ENCODE results near the gene DMC1. TPM values are rescaled to one million over a fixed set of nuclear protein-coding genes. Genes with fewer than 3 reads are reported as not detected.

Gene DMC1
- total RNA-seq, 1 donor from 2014 or later = 1.1 TPM

DNA sequence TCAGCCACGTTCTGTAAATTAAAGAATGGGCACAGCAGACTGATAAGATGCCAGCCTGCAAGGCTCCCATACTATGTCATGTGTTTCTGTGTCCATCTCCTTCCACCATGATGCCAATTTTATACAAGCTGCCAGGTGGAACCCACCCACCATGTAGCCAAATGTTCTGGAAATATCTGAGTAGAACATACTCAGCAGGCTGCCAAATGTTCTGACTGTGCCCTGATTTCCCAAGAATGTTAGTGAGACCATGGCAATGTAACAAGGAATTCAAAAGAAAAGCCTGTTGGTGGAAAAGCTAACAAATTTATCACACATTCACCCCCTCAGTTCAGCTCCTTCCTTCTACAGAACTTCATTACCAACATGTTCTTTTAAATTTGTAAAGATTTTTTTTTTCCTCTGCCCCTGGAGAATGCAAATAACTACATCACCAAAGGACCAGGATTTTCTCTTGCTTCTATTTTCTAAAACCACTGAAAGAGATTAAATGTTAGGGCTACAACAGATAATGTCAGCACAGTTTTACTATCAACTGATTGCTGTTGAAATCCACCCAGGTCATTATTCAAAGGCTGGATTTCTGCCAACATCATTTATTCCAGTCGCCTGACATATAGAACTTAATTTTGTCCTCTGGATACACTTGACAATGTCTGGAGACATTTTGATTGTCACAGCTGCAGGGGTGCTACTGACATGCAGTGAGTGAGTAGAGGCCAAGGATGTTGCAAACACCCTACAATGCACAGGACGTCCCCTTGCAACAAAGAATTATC is 3.1 kb downstream of the DMC1 start:
- ATAC-seq = no peak

DNA sequence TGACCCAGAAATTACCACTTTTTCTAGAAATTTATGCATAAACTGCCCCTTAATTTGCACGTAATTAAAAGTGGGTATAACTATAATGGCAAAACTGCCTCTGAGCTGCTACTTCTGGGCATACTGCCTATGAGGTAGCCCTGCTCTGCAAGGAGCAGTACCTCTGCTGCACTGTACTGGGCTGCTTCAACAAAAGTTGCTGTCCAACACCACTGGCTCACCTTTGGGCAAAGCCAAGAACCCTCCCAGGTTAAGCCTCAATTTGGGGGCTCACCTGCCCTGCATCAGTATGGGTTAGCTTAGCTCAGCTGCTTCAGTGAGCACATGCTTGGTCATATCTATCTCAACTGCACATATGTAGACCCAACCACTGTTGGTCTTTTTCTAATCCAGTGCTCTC is 4.5 kb downstream of the DMC1 start:
- no peak for ATAC-seq

DNA sequence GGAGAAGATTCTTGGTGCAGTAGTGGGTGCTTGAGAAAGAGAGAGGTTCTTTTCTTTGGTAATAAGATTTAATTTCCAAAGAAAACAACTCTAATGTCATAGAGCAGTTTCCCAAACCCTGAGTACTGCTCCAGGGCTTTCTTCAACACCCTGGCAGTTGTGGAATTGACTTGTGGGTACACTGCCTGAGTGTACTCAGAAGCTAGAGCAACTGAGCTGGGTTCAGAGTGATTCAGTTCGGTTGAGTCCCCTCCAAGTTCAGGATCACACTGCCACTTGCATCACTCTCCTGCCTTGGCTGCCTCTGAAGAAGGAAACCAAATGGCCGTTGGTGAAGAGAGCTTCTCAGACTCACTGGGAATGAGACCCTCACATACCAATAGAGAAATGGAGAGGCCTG is 5.3 kb downstream of the DMC1 start:
- no peak for ATAC-seq

DNA sequence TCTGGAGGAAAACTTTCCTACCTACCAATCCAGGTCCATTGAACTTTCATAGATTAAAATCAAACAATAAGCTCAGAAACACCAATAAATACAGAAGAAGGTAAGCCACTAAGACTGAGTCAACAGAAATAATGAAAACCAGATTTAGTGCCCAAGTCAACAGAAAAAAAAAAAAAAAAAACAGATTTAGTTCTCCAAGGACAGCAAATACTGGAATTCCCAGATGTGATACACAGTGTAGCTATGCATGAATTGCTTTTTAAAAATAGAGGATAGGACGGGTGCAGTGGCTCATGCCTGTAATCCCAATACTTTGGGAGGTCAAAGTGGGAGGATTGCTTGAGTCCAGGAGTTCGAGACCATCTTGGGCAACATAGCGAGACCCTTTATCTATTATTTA is 15.7 kb downstream of the DMC1 start:
- ATAC-seq = no peak

DNA sequence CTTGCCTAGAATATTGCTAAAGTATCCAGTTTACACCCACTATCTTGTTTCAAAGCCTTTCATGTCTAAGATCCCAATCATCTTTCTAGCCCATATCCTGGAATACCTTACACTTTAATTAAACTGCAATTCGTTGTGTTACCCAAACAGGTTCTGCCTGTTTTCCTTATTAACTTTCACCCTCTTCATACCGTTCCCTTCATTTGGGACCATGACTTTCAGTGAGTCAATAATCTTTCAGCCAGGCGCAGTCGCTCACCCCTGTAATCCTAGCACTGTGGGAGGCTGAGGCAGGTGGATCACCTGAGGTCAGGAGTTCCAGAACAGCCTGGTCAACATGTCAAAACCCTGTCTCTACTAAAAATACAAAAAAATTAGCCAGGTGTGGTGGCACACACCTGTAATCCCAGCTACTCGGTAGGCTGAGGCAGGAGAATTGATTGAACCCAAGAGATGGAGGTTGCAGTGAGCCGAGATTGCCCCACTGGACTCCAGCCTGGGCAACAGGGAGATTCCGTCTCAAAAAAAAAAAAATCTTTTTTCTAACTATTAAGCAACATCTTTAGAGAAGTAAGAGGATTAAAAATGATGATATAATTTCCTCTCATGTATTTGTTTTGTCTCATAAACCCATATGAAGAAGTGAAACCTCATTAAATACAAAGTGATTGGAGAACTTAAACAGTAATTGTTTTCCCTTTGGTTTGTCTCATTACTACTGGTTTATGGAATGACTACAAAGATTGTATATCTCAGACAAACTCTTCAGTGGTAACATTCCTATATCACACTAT is 20.7 kb downstream of the DMC1 start:
- ATAC-seq = peak; percentile 94

DNA sequence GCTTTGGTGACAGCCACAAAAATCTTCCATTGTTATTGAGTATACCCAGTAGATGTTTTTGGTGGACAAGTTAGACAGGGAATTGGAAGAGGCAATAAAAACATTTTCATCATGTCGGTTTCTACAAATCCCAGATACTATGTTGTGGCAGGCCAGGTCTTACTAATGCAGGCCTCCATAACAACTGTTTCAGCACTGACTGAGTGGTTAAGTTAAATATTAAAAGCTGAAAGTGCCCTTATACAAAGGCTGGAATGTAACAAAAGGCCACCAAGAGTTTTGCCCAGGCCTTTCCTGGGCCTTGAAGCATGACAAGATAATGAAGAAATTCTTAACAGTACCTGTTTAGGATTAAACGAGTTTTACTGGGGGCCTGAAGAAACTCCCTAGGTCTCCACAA is 29.3 kb downstream of the DMC1 start:
- no peak for ATAC-seq

DNA sequence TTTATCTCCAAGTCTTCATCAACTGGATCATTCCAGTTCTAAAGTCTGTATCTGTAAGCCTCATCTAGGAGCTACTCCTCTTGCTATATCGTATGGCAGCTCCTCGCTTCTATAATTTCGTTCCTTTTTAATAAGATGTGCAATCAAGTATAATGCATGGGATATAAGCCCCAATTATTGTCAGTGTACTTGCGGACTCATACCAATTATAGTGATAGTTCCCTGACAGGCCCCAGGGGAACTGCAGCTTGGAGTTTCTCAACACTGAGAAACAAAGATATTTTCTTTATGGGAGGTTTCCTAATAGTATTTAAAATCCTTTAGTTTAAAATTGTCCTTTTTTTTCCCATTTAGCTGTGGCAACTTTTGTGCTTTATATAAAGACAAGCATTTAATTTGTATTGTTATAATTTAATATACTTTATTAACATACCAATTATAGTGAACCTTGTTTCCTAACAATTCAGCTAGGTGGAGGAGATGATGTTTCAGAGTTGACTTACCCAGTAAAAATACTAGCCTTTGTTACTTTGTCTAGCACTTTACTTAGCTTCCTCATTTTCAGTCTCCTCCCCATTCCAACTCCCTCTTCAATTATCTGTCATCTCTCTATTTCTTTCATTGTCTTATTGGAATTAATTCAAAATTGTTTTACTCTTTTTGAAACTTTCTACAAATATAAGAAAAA is 38.6 kb downstream of the DMC1 start:
- no peak for ATAC-seq

DNA sequence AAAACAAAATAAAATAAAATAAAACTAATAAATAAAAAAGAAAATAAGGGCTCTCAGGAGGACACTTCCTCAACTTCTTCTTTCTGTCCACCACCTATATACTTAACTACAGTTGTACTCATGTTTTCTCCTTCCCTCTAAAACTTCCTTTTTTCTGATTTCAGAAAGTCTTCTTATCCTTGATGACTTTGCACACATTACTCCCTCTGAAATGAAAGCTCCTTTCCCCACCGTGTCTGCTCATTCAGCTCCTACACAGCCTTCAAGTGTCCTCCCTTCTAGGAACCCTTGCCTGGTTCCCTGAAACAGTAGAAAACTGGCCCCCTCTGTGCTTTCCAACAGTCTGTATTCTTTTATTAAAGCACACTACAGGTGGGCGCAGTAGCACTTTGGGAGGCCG is 45.6 kb downstream of the DMC1 start:
- ATAC-seq = no peak

DNA sequence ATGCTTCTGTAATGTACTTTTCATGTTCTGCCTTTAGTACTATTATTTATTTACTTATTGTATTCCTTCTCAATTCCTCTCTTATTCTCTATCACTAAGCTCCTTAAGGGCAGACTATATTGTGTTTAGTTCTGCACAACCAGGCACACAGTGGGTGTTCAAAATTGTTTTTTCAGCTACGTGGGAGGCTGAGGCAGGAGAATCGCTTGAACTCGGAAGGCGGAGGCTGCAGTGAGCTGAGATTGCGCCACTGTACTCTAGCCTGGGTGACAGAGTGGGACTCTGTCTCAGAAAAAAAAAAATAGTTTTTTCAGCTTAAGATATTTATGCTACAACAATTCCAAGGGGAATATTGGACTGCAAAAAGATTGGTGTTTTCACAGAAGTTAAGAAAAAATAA is 46.5 kb downstream of the DMC1 start:
- ATAC-seq = no peak

DNA sequence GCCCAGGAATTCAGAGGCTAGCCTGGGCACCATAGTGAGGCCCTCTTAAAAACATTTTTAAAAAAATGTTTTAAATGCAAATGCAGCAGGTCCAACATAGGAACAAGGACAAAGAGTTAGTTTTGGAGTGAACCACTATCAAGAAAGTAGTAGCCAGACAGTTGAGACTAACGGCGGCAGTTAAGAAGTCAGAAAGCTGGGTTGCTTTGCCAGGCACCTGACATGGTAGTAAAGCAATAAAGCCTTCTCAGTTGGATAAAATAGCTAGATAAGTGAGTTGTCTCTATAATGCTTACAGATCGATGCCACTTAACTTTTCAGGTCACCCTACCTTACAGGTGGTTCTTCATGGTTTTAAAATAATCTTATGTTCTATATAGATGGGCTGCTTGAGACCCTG is 47.0 kb downstream of the DMC1 start:
- no peak for ATAC-seq

DNA sequence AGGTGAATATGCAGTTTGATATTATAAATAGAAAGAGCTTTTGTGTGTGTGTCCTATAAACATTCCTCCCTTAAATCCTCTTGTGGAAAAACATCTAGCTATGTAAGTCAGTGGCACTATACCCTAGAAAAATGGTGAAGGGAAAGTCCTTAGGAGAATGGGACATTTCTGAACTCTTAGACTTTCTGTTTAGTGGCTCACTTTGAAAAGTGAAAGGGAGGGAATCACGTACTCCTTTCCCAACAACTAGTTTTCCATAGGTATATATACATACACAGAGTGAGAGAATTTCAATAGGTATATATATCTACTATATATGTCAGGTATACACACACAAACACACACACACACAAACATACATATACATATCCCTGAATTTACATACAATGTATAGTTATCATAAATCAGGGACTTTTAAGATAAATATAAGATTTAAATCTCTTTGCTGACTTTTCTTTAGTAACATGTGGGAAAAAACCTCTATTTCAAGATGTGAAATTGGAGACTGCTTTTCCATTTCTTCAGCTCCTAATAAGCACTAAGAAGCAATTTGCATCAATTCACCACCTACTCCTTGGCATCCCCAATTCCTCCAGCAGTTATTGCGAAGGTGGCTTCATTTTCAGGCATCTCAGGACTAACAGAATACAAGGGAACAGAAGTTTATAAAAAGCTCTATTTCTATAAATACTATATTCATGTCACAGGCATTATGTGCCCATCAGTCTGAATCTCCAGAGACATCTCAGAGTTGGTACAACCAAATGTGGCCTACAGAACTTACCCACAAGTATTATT is 50.3 kb downstream of the DMC1 start:
- ATAC-seq = no peak

DNA sequence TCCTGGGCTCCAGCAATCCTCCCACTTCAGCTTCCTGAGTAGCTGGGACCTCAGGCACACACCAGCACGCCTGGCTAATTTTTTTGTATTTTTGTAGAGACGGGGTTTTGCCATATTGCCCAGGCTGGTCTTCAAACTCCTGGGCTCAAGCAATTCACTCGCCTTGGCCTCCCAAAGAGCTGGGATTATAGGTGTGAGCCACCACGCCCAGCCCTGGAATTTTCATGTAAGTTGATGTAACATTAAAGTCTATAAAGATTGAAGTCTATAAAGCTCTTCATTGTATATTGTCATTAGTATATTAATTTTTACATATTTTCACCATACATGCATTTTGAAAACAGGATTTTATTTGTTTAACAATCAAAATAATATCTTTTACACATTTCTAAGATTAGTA is 51.4 kb downstream of the DMC1 start:
- no peak for ATAC-seq

DNA sequence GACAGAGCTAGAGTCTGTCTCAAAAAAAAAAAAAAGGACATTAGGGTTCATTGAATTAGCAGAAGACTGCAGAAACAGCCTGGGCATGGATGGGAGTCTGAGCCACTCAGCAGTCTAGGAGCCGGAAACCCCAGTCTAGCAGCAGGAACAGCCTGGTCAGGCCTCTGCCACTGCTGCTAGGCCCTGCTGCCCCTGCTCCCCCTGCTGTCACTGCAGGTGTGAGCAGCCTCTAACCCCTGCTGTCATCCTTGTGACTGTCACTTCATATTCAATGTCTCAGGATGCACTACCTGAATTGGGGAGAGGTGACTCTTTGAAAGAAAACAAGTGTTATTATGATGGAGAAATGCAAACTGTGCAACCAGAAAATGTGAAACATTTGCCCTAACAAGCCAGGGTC is 56.9 kb downstream of the DMC1 start:
- peak; percentile 62 for ATAC-seq

DNA sequence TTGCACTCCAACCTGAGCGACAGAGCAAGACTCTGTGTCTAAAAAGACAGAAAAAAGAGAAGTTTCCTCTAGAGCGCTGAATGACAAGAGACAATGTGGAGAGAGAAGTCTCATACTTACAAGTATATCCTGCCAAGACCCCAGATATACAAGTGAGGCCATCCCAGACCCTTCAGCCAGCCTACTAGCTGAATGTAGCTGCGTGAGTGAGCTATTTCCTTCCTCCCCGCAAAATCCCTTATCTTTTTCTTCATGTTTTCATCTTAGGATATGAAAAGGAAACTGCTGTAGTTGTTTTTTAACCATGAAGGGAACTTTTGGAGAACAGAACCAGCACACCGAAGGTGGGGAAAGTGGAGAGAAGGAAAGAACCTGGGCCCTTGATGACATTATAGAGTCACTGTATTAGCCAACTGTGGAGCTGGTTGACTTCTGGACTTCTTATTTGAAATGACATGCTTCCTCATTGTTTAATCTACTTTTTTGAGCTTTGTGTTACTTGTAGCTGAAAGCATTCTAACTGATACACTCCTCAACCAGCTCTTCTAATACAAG is 59.5 kb downstream of the DMC1 start:
- ATAC-seq = no peak

DNA sequence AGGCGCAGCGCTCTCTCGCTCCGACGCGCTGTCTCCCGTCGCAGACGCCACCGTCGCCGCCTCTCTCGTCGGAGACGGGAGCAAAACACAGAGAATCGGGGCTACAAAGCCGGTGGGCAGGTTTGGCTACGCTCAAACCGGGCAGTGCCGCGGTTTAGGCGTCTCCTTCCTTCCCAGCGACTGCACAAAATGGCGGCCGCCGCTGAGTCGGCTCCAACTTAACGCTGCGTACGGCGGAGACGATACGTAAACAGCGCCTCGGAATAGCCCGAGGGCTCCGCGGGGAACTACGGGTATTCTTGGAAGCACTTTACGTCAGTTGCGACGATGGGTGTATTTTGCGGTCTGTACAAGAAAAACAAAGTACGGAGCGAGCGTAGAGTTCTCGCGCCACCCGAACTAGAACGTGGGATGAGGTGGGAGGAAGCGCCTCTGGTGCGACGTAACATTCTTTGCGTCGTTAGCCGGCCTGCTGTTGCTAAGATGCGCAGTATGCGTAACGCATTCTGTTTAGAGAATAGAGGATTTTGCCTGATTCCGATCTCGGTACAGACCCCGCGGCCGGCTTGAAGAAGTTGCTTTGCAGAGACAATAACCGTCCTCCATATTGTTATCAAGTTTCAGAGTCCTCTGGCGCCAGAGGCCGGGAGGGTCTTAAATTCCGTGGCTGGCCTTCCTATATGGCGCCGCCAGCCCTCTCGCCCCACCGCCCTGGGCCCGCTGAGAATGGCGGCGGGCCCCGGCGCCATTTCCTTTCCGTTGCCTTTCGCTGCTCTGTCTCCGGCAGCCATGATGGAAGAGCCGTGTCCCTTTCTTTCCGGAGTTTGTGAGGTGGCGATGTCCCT is 63.6 kb downstream of the DMC1 start, which contains the start of gene DDX17:
TSS of gene DDX17 (minus strand) at position 194 of the 845 bp plus-strand sequence.
- ATAC-seq = peak; percentile 93

DNA sequence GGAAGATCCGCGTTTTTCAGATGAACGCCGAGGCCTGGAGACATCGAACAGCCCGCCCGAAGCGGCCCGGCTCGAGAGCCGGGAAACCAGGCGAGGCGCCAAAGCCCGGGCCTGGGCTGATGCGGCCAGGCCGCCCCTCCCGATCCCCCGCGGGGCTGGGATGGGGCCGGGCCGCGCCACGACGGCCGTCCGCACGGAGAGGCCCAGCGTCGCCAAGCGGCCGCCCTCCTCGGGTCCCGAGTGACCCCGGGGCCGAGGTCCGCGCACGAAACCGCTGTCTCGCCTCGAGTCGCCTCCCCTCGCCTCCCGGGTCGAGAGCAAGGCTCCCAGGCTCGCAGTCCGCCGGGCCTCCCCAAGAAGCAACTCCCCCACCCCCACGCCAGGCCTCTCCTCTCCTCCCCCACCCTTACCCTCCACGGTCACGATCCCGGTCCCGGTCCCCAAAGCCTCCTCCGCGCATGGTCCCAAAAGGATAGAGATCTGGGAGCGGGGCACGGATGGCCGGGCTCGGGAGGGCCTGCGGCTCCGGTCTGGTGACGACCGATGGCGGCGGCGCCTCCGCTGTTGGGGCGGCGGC is 64.4 kb downstream of the DMC1 start:
- peak; percentile 68 for ATAC-seq

DNA sequence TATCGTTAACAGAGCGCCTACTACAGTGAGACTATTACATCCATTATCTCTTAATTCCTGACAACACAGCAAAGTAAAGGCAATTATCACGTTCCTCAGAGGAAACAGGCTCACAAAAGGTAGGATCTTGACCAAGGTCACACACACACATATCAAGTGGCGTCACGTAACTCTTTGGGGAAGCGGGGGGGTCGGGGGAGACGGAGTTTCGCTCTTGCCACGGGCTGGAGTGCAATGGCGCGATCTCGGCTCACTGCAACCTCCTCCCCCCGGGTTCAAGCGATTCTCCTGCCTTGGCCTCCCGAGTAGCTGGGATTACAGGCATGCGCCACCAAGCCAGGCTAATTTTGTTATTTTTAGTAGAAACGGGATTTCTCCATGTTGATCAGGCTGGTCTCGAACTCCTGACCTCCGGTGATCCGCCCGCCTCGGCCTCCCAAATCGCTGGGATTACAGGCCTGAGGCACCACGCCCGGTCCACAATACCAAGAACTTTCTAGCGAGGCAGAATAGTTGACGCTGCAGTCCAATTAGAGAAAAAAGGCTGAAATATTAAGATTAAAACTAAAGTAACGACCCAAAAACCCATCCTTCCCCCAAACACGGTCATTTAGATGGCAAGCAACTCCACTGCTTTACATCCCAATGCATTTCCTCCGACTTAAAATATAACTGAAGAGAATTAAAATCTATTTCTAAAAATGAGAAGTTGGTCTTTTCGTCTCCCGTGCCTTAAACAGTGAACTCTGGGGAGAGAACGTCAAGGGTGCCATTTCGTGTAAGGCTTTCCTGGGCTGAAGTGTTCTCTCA is 65.0 kb downstream of the DMC1 start:
- no peak for ATAC-seq

DNA sequence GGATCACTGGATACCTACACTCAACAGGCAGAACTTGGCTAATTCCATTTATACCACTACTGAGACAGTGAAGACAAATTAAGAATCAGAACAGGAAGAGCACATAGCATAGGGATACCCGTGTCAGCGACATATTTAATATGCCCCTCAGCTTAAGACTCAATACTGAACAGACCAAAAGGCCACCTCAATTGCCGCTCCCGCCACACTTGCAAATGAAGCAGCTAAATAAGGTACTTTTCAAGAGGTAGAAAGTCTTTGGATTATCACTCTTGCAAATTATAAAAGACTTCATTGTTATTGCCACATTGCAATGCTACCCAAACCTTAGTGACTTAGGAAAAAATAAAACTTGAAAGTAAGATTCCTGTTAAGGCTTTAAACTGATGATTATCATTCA is 67.0 kb downstream of the DMC1 start:
- ATAC-seq = no peak

DNA sequence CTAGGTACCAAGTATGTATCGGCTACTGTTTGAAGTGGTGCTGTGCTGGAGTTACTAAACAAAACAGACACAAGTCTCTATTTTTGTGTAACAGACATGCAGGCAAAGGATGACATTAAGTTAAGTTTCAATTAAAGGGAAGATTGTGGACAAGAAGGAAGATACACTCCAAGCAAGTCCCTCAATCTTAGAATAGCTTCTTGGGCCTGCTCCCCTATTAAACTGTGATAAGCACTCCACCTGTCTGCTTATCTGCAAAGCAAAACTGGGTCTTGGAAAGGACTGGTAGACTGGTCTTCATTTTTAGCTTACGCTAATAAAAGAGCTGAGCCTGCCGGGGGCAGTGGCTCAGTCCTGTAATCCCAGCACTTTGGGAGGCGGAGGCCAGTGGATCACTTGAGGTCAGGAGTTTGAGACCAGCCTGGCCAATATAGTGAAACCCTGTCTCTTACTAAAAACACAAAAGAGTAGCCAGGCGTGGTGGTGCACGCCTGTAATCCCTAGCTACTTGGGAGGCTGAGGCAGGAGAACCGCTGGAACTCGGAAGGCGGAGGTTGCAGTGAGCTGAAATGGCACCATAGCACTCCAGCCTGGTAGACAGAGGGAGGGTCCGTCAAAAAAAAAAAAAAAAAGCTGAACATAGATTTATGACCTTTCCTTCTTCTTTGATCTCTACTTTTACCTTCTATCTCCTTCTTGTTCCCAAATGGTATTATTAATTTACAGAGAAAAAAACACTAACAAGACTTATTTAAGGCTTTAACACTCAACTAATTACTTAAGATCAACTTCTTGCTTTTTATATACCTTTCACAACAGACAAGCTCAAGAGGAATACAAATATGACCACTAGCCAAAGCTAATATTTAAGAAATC is 67.9 kb downstream of the DMC1 start:
- ATAC-seq = no peak
